ENCODE data around the gene RASGRF2. TPM values are rescaled to one million over a fixed set of nuclear protein-coding genes. Genes with fewer than 3 reads are reported as not detected.
"Not testable (repeated sequence)": the region's sequence is repeated elsewhere in the genome, so short reads cannot be mapped to it uniquely, and the experiment has no call there.

Gene RASGRF2
- total RNA-seq, 2 experiments from 2014 or later = 7.5 to 7.8 TPM

- DNase-seq = no peak
- Mint-ChIP-seq H3K27ac (no peak overlapping the region), H3K9me3 (peaks cover 5% of the 10 kb centered on the region), H3K36me3 (ENCODE audit: low read depth) (peaks cover 3% of the 10 kb centered on the region), H3K4me3 (no peak overlapping the region), H3K27me3 (no peaks in the 10 kb centered on the region), H3K4me1 (no peaks in the 10 kb centered on the region)
- ChIA-PET POLR2A (no interaction called here), CTCF (no interaction called here)
Observed at GRCh38 chr5:81044868-81045267, 84.7 kb downstream of the RASGRF2 start.

DNA sequence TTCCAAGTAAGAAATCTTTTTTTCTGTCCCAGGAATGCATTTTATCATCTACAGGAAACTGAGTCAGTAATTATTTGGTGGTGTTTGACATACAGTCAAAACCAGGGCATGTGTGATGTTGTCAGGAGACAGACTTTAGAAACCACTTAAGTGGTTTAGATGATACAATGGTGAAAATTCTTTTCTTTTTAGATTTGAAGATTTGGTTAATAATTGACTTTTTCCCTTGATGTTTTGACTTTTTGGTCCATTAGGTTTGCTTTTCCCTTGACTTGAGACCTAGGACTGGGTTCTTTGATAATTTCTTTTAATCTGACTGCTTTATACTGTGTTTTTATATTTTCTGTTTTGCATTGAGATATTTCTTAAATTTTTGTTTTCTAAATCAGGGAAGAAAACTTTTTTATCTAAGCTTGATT, 85.2 kb downstream of the RASGRF2 start:
- DNase-seq = no peak
- H3K4me1 Mint-ChIP-seq = no peaks in the 10 kb centered on the region

DNA sequence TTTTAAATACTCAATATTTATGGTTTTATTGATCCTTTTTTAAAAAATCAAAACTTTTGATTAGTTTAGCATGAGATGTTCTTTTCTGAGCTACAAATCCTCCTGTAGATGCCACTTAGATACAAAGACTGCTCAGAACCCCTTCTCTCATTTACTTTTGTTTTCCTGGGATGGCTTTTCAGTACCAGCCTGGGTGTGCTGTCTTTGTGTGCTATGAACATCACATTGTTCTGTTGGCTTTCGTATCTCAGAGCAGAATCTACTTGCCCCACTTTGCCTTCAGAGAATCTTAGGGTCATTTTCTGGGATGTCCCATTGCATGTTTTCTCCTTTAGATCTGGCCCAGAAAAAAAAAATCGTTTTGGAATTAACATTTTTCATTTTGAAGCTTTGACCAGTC, 85.9 kb downstream of the RASGRF2 start:
- no peaks in the 10 kb centered on the region for H3K27me3 Mint-ChIP-seq
- H3K4me1 Mint-ChIP-seq = no peaks in the 10 kb centered on the region
- CTCF ChIA-PET = interaction anchor here (1.0 kb wide), 1 partner anchor 11 kb away, joined by 3 read pairs; no protein-coding TSS in a partner anchor
- no peak overlapping the region for H3K4me3 Mint-ChIP-seq
- H3K27ac Mint-ChIP-seq = no peak overlapping the region
- peaks cover 3% of the 10 kb centered on the region for H3K36me3 Mint-ChIP-seq (ENCODE audit: low read depth)
- DNase-seq = no peak
- POLR2A ChIA-PET = no interaction called here
- peaks cover 5% of the 10 kb centered on the region for H3K9me3 Mint-ChIP-seq

More for the DNA sequence above, 85.2 kb downstream of the RASGRF2 start:
- peaks cover 3% of the 10 kb centered on the region for H3K36me3 Mint-ChIP-seq (ENCODE audit: low read depth)
- H3K27ac Mint-ChIP-seq = no peak overlapping the region
- no peak overlapping the region for H3K4me3 Mint-ChIP-seq
- H3K27me3 Mint-ChIP-seq = no peaks in the 10 kb centered on the region
- ChIA-PET CTCF (no interaction called here), POLR2A (no interaction called here)
- H3K9me3 Mint-ChIP-seq = peaks cover 5% of the 10 kb centered on the region

DNA sequence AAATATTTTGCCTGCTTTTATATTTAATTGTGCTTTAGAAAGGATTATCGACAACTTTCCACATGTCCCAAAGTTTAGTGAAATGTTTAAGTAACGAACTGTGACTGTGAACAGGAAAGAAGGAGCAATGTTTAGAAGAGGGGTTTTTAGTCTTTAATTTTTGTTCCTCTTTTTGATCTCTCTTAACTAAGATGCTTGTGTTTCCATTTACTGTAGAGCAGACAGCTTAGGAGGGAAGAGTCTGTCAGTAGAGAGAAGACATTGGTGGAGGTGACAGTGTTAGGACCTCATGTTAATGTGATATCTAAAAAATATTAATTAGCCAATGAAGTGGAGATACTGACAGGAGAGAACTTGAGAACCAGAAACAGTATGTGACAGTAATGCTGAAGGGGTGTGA, 92.2 kb downstream of the RASGRF2 start:
- ChIA-PET CTCF (no interaction called here), POLR2A (no interaction called here)
- H3K4me3 Mint-ChIP-seq = no peak overlapping the region
- H3K27me3 Mint-ChIP-seq = no peaks in the 10 kb centered on the region
- peaks cover 5% of the 10 kb centered on the region for H3K9me3 Mint-ChIP-seq
- H3K36me3 Mint-ChIP-seq (ENCODE audit: low read depth) = no peaks in the 10 kb centered on the region
- no peak overlapping the region for H3K27ac Mint-ChIP-seq
- no peak for DNase-seq
- H3K4me1 Mint-ChIP-seq = no peaks in the 10 kb centered on the region

DNA sequence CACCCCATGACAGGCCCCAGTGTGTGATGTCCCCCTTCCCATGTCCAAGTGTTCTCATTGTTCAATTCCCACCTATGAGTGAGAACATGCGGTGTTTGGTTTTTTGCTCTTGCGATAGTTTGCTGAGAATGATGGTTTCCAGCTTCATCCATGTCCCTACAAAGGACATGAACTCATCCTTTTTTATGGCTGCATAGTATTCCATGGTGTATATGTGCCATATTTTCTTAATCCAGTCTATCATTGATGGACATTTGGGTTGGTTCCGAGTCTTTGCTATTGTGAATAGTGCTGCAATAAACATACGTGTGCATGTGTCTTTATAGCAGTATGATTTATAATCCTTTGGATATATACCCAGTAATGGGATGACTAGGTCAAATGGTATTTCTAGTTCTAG, 93.1 kb downstream of the RASGRF2 start:
- DNase-seq; H3K4me1 Mint-ChIP-seq; H3K27ac Mint-ChIP-seq; H3K36me3 Mint-ChIP-seq (ENCODE audit: low read depth); H3K4me3 Mint-ChIP-seq; POLR2A ChIA-PET; CTCF ChIA-PET; H3K9me3 Mint-ChIP-seq; H3K27me3 Mint-ChIP-seq: not testable (repeated sequence)

DNA sequence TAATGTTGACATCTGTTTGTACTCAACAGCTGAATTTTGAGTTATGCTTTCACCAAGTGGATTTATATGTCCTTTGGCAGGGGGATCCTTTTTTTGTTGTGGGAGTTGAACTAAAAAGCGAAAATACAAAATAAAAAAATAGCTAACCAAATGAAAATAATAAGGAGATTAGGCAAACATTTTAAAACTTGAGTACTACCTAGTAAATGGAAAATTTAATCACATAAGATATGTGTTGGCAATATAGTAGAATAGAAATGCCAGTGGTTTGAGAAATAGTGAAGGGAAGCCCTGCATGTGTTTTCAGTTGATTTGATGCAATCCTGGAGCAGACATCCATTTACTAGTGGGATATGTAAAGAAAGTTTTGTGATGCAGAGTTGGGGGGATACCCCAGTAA, 98.0 kb downstream of the RASGRF2 start:
- H3K4me3 Mint-ChIP-seq = no peak overlapping the region
- no peaks in the 10 kb centered on the region for H3K27me3 Mint-ChIP-seq
- no peak overlapping the region for H3K27ac Mint-ChIP-seq
- peaks cover 5% of the 10 kb centered on the region for H3K36me3 Mint-ChIP-seq (ENCODE audit: low read depth)
- POLR2A ChIA-PET = no interaction called here
- CTCF ChIA-PET = no interaction called here
- H3K4me1 Mint-ChIP-seq = peaks cover 4% of the 10 kb centered on the region
- no peak for DNase-seq
- H3K9me3 Mint-ChIP-seq = peaks cover 15% of the 10 kb centered on the region

DNA sequence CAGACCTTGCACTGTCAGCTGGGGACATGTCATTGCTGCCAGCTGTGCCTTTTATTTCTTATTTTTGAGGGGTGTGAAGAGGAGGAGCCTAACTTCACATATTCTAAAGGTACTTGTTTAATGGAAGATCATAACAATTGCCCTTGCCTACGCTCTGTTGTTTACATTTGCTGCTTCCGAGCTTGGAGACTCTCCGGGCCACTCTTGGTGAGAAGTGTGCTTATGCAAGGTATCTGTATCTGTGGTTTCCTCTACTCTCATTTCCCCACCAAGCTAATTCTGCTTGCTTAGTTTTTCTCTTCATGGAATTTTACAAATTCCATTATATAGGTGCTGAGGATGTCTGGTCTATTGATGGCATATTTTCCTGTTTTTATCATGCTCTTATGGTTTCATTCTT, 105.3 kb downstream of the RASGRF2 start:
- H3K4me3 Mint-ChIP-seq = no peak overlapping the region
- no peaks in the 10 kb centered on the region for H3K4me1 Mint-ChIP-seq
- H3K36me3 Mint-ChIP-seq (ENCODE audit: low read depth) = peaks cover 11% of the 10 kb centered on the region
- no peak overlapping the region for H3K27ac Mint-ChIP-seq
- POLR2A ChIA-PET = no interaction called here
- no peak for DNase-seq
- no peaks in the 10 kb centered on the region for H3K27me3 Mint-ChIP-seq
- CTCF ChIA-PET = interaction anchor here (1.2 kb wide), 1 partner anchor 15 kb away, joined by 3 read pairs; no protein-coding TSS in a partner anchor
- H3K9me3 Mint-ChIP-seq = peaks cover 8% of the 10 kb centered on the region

- DNase-seq = no peak
- no peaks in the 10 kb centered on the region for H3K27me3 Mint-ChIP-seq
- peaks cover 8% of the 10 kb centered on the region for H3K9me3 Mint-ChIP-seq
- no peak overlapping the region for H3K27ac Mint-ChIP-seq
- CTCF ChIA-PET = no interaction called here
- no peak overlapping the region for H3K4me3 Mint-ChIP-seq
- no peaks in the 10 kb centered on the region for H3K4me1 Mint-ChIP-seq
- POLR2A ChIA-PET = no interaction called here
- H3K36me3 Mint-ChIP-seq (ENCODE audit: low read depth) = peaks cover 11% of the 10 kb centered on the region
Observed at GRCh38 chr5:81066102-81066501, 105.9 kb downstream of the RASGRF2 start.

- Mint-ChIP-seq H3K27ac (no peak overlapping the region), H3K36me3 (ENCODE audit: low read depth) (peaks cover 11% of the 10 kb centered on the region), H3K27me3 (no peaks in the 10 kb centered on the region), H3K4me3 (no peak overlapping the region), H3K9me3 (peaks cover 8% of the 10 kb centered on the region), H3K4me1 (no peaks in the 10 kb centered on the region)
- ChIA-PET CTCF (no interaction called here), POLR2A (interaction anchor here (0.5 kb wide), 1 partner anchor 580 kb away, joined by 3 read pairs; no protein-coding TSS in a partner anchor)
- no peak for DNase-seq
Observed at GRCh38 chr5:81067406-81067805, 107.2 kb downstream of the RASGRF2 start.

GRCh38 chr5:81068063-81068462, 107.9 kb downstream of the RASGRF2 start:
- ChIA-PET POLR2A (interaction anchor here (0.5 kb wide), 1 partner anchor 581 kb away, joined by 3 read pairs; no protein-coding TSS in a partner anchor), CTCF (no interaction called here)
- H3K4me3 Mint-ChIP-seq = no peak overlapping the region
- peaks cover 13% of the 10 kb centered on the region for H3K36me3 Mint-ChIP-seq (ENCODE audit: low read depth)
- H3K27ac Mint-ChIP-seq = no peak overlapping the region
- no peaks in the 10 kb centered on the region for H3K27me3 Mint-ChIP-seq
- H3K9me3 Mint-ChIP-seq = peaks cover 8% of the 10 kb centered on the region
- no peak for DNase-seq
- H3K4me1 Mint-ChIP-seq = no peaks in the 10 kb centered on the region

DNA sequence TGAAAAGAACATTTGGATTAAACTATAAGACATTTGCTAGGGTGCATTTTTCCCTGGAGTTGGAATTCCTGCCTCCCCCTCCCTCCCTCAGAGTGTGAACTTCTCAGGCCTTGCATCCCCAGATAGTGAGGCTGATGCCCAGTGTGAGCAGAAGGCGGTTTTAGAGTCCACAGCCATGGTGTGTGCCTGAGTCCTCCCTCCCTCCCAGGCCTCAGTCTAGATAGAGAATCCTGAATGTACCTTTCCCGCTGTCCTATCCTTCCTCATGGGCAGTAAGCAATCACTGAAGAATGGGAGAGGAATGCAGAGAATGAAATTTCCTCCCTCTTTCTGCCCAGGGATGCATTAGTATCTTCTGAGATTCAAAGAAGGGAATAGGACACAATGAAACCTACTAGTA, 108.5 kb downstream of the RASGRF2 start:
- peaks cover 8% of the 10 kb centered on the region for H3K9me3 Mint-ChIP-seq
- CTCF ChIA-PET = interaction anchor here (1.5 kb wide), 1 partner anchor 9 kb away, joined by 4 read pairs; no protein-coding TSS in a partner anchor
- H3K4me3 Mint-ChIP-seq = no peak overlapping the region
- no peaks in the 10 kb centered on the region for H3K4me1 Mint-ChIP-seq
- no peak for DNase-seq
- H3K27ac Mint-ChIP-seq = no peak overlapping the region
- POLR2A ChIA-PET = no interaction called here
- peaks cover 14% of the 10 kb centered on the region for H3K36me3 Mint-ChIP-seq (ENCODE audit: low read depth)
- no peaks in the 10 kb centered on the region for H3K27me3 Mint-ChIP-seq

DNA sequence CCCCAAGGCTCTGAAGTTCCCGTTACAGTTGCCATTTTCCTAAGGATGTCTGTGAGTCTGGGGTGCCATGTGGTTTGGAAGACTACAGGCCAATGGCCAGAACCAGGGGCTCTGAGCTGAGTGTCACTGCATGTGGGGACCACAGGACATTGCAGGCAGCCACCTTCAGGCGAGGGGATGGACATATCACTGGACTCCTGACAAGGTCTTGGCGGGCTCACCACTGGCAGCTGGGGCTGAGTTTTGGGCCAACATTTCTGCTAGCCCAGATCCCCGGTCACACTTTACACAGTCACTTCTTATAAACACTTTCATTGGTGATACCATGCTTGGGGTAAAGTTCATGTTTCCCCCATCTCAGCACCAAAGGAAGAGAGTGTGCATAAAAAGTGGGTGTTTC, 109.8 kb downstream of the RASGRF2 start:
- no peak for DNase-seq
- no peaks in the 10 kb centered on the region for H3K4me1 Mint-ChIP-seq
- CTCF ChIA-PET = interaction anchor here (1.0 to 1.5 kb wide), 2 partner anchors 8 to 38 kb away, joined by 3 to 4 read pairs; no protein-coding TSS in a partner anchor
- H3K27me3 Mint-ChIP-seq = no peaks in the 10 kb centered on the region
- H3K9me3 Mint-ChIP-seq = no peaks in the 10 kb centered on the region
- H3K4me3 Mint-ChIP-seq = no peak overlapping the region
- POLR2A ChIA-PET = no interaction called here
- no peak overlapping the region for H3K27ac Mint-ChIP-seq
- H3K36me3 Mint-ChIP-seq (ENCODE audit: low read depth) = peaks cover 14% of the 10 kb centered on the region

GRCh38 chr5:81070571-81071255, 110.5 kb downstream of the RASGRF2 start:
- ChIA-PET POLR2A (no interaction called here), CTCF (interaction anchor here (1.0 kb wide), 1 partner anchor 38 kb away, joined by 3 read pairs; no protein-coding TSS in a partner anchor)
- Mint-ChIP-seq H3K36me3 (ENCODE audit: low read depth) (peaks cover 14% of the 10 kb centered on the region), H3K4me1 (no peaks in the 10 kb centered on the region), H3K27ac (no peak overlapping the region), H3K4me3 (no peak overlapping the region), H3K27me3 (no peaks in the 10 kb centered on the region), H3K9me3 (no peaks in the 10 kb centered on the region)
- no peak for DNase-seq

- peaks cover 5% of the 10 kb centered on the region for H3K9me3 Mint-ChIP-seq
- H3K36me3 Mint-ChIP-seq (ENCODE audit: low read depth) = peaks cover 19% of the 10 kb centered on the region
- H3K4me1 Mint-ChIP-seq = no peaks in the 10 kb centered on the region
- no peak overlapping the region for H3K4me3 Mint-ChIP-seq
- H3K27ac Mint-ChIP-seq = no peak overlapping the region
- POLR2A ChIA-PET = no interaction called here
- CTCF ChIA-PET = no interaction called here
- H3K27me3 Mint-ChIP-seq = no peaks in the 10 kb centered on the region
- no peak for DNase-seq
Observed at GRCh38 chr5:81075041-81075440, 114.9 kb downstream of the RASGRF2 start.

All from activated CD4-positive, alpha-beta T cell treated with anti-CD3 and anti-CD28 coated beads, Interleukin-2, amount 10 ng/mL, durations not matched to agents 7 days and 5 days (primary cell).